G401.6 (cell line): ENCODE measurements around the gene CACFD1.

ENCODE experiments used
- FAIRE-seq: peaks from 2 replicates; lab custom pipeline; 2012; peaks lifted over from hg19 to GRCh38; lab: Jason Lieb, UNC

CACFD1 gene

GRCh38 chr9:133518706-133519449 is 59.1 kb downstream of the CACFD1 start:
- FAIRE-seq: no peak

GRCh38 chr9:133519693-133520092 is 59.9 kb downstream of the CACFD1 start:
- FAIRE-seq: no peak

GRCh38 chr9:133520121-133520835 is 60.5 kb downstream of the CACFD1 start:
- no peak for FAIRE-seq
